HEK293 (cell line): ENCODE results near the gene IGFBP7.

Source experiments
- CTCF ChIA-PET: fragments of 350-600 bp; formaldehyde crosslinking; extraction: SDS; loops from one replicate; lab custom pipeline; 2021; ENCODE audit warnings: antibody characterized with exemption; lab: Yijun Ruan, JAX
- POLR2A ChIA-PET: fragments of 300-600 bp; formaldehyde crosslinking; extraction: SDS; loops from one replicate; lab custom pipeline; 2020; ENCODE audit warnings: antibody characterized with exemption, inconsistent platforms; lab: Yijun Ruan, JAX
- H3K27ac ChIP-seq: fragments of 200-500 bp; sonication (Bioruptor generic); 2 replicates; pipeline ENCODE4 v1.5.1; 2014; ENCODE audit warnings: low read depth, low read length, control low read depth, inconsistent platforms; ENCODE audit errors: extremely low read depth
- H3K36me3 ChIP-seq, 2 experiments: fragments of 200-500 bp in 1 of 2; sonication (Bioruptor generic) in 1 of 2; 1 replicate in 1 of 2; 2 replicates in 1 of 2; pipeline ENCODE4 v1.5.1; 2014 to 2017; ENCODE audit warnings: inconsistent platforms in 2 of 2, low read length in 2 of 2; ENCODE audit not compliant: control insufficient read depth in 2 of 2, insufficient read depth in 1 of 2
- H3K4me1 ChIP-seq: fragments of 200-500 bp; sonication (Bioruptor generic); 2 replicates; pipeline ENCODE4 v1.5.1; 2014; ENCODE audit warnings: mild to moderate bottlenecking, low read length, inconsistent platforms; ENCODE audit not compliant: control insufficient read depth, insufficient read depth
- H3K4me3 ChIP-seq: 2 replicates; pipeline ENCODE4 v1.5.1; 2011; ENCODE audit warnings: low read depth, mild to moderate bottlenecking, control low read depth, low read length, moderate library complexity
- H3K9me3 ChIP-seq: fragments of 200-500 bp; sonication (Bioruptor generic); 2 replicates; pipeline ENCODE4 v1.5.1; 2014; ENCODE audit warnings: low read depth, low read length, inconsistent platforms; ENCODE audit not compliant: control insufficient read depth, insufficient read depth
- GFI1B ChIP-seq: fragments of 450-650 bp; formaldehyde crosslinking; IDR thresholded peaks from 2 replicates; pipeline ENCODE4 v1.5.1; 2016; ENCODE audit warnings: missing biosample characterization, missing genetic modification characterization
- GLIS2 ChIP-seq: fragments of 450-650 bp; formaldehyde crosslinking; IDR thresholded peaks from 2 replicates; pipeline ENCODE4 v1.5.1; 2016; ENCODE audit warnings: missing biosample characterization, missing genetic modification characterization
- KLF16 ChIP-seq: fragments of 450-650 bp; formaldehyde crosslinking; IDR thresholded peaks from 2 replicates; pipeline ENCODE4 v1.5.1; 2017; ENCODE audit warnings: missing biosample characterization, missing genetic modification characterization
- PRDM1 ChIP-seq: fragments of 450-650 bp; formaldehyde crosslinking; IDR thresholded peaks from 2 replicates; pipeline ENCODE4; 2016; ENCODE audit warnings: missing biosample characterization, missing genetic modification characterization
- TRIM28 ChIP-seq: IDR thresholded peaks from 2 replicates; pipeline ENCODE4 v1.6.1; 2011; ENCODE audit warnings: low read length, control low read depth, borderline replicate concordance
- ZBTB17 ChIP-seq: fragments of 450-650 bp; formaldehyde crosslinking; IDR thresholded peaks from 2 replicates; pipeline ENCODE4 v1.5.1; 2016; ENCODE audit warnings: missing biosample characterization, missing genetic modification characterization
- ZFP3 ChIP-seq: fragments of 450-650 bp; formaldehyde crosslinking; IDR thresholded peaks from 2 replicates; pipeline ENCODE4 v1.5.1; 2016; ENCODE audit warnings: low read depth, missing biosample characterization, missing genetic modification characterization
- ZIC2 ChIP-seq: fragments of 450-650 bp; formaldehyde crosslinking; IDR thresholded peaks from 2 replicates; pipeline ENCODE4 v1.5.1; 2016; ENCODE audit warnings: missing biosample characterization, missing genetic modification characterization
- ZNF19 ChIP-seq: fragments of 450-650 bp; formaldehyde crosslinking; IDR thresholded peaks from 2 replicates; pipeline ENCODE4; 2016; ENCODE audit warnings: missing biosample characterization, missing genetic modification characterization, low read depth
- ZNF211 ChIP-seq: fragments of 450-650 bp; formaldehyde crosslinking; IDR thresholded peaks from 2 replicates; pipeline ENCODE4 v1.5.1; 2016; ENCODE audit warnings: low read depth, missing biosample characterization, missing genetic modification characterization
- ZNF350 ChIP-seq: fragments of 450-650 bp; formaldehyde crosslinking; IDR thresholded peaks from 2 replicates; pipeline ENCODE4 v1.5.0; 2017; ENCODE audit warnings: missing biosample characterization, mild to moderate bottlenecking, missing genetic modification characterization
- ZNF366 ChIP-seq: fragments of 450-650 bp; formaldehyde crosslinking; conservative IDR thresholded peaks from 2 replicates; pipeline ENCODE4 v1.5.1; 2016; ENCODE audit warnings: missing biosample characterization, missing genetic modification characterization
- ZNF398 ChIP-seq: fragments of 450-650 bp; formaldehyde crosslinking; IDR thresholded peaks from 2 replicates; pipeline ENCODE4 v1.5.1; 2017; ENCODE audit warnings: missing biosample characterization, missing genetic modification characterization
- ZNF548 ChIP-seq: fragments of 450-650 bp; formaldehyde crosslinking; IDR thresholded peaks from 2 replicates; pipeline ENCODE4 v1.5.1; 2016; ENCODE audit warnings: missing biosample characterization, missing genetic modification characterization
- ZNF600 ChIP-seq: fragments of 450-650 bp; formaldehyde crosslinking; IDR thresholded peaks from 2 replicates; pipeline ENCODE4 v1.5.1; 2016; ENCODE audit warnings: missing biosample characterization, missing genetic modification characterization
- ZNF626 ChIP-seq: fragments of 450-650 bp; sonication (Bioruptor Pico); formaldehyde crosslinking; IDR thresholded peaks from 2 replicates; pipeline ENCODE4 v1.5.1; 2018; ENCODE audit warnings: missing biosample characterization, missing genetic modification characterization, inconsistent platforms
- ZNF791 ChIP-seq: fragments of 450-650 bp; formaldehyde crosslinking; IDR thresholded peaks from 2 replicates; pipeline ENCODE4 v1.5.1; 2016; ENCODE audit warnings: missing biosample characterization, missing genetic modification characterization
- ZSCAN18 ChIP-seq: fragments of 450-650 bp; formaldehyde crosslinking; IDR thresholded peaks from 2 replicates; pipeline ENCODE4 v1.5.1; 2016; ENCODE audit warnings: missing biosample characterization, missing genetic modification characterization
- ZXDB ChIP-seq: fragments of 450-650 bp; formaldehyde crosslinking; IDR thresholded peaks from 2 replicates; pipeline ENCODE4 v1.5.1; 2016; ENCODE audit warnings: missing biosample characterization, missing genetic modification characterization
- TF ChIP-seq, protein P1 (sequence below): fragments of 450-650 bp; formaldehyde crosslinking; IDR thresholded peaks from 2 replicates; pipeline ENCODE4 v1.5.1; 2016; ENCODE audit warnings: missing biosample characterization, missing genetic modification characterization, borderline replicate concordance
- TF ChIP-seq, protein P2 (sequence below): fragments of 450-650 bp; formaldehyde crosslinking; optimal IDR thresholded peaks from 2 replicates; pipeline ENCODE3; 2016; ENCODE audit warnings: missing biosample characterization, mild to moderate bottlenecking, missing genetic modification characterization
- TF ChIP-seq, protein P3 (sequence below): fragments of 450-650 bp; formaldehyde crosslinking; IDR thresholded peaks from 2 replicates; pipeline ENCODE4 v1.5.1; 2017; ENCODE audit warnings: missing biosample characterization, missing genetic modification characterization
- TF ChIP-seq, protein P4 (sequence below): fragments of 450-650 bp; formaldehyde crosslinking; IDR thresholded peaks from 2 replicates; pipeline ENCODE4 v1.5.1; 2016; ENCODE audit warnings: missing biosample characterization, missing genetic modification characterization, low read depth

The IGFBP7 gene

DNA sequence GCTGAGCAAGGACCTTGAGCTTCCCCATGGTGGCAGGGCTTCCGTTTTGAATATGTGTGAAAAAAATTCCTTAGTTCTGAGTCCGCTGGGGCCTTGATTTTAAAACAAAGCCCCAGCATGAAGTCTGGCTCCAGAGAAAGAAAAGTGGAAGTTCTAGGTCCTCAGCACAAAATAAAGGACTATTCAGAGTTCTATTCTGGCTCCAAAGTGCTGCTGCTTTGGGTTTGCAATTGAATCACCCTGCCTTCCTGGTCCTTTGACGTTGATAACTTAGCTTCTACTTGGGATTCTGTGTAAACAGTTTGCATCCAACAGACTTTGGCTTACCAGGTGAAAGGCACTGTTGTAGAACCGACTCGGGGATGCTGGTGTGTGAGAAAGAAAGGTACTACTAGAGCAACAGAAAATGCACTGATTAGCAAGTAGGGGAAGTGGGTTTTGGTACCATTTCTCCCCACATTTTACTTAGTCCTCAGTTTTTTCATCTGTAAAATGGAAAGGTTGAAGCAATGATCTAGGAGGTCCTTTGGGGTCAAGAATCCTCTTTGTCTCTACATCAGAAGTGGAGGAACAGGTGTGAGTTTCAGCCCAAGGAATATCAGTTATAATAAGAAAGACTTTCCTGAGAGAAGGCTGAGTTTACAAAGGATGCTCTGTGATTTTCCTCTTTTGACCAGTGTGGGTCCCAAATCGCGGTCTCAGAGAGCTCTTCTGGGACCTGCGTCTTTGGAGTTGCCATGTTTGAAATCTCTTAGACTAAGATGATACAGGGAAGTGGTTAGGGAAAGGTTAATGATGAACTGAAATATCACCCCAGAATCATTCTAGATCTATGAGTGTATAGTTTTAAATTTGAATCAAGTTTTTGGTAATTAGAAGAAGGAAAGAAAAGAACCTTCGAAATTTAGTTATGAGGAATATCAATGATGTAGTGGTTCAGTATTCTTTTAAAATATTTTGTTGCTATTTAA lies 28.2 kb downstream of the IGFBP7 start:
- POLR2A ChIA-PET: interaction anchor here (0.5 to 2.1 kb wide), 8 partner anchors 10 to 104 kb away, joined by 3 to 11 read pairs (median 4); partner anchors contain the start of genes NOA1 and POLR2B
- peaks cover 8% of the 10 kb centered on the region for H3K4me1 ChIP-seq
- H3K4me3 ChIP-seq: no peak overlapping the region
- no peaks in the 10 kb centered on the region for H3K36me3 ChIP-seq
- no peaks in the 10 kb centered on the region for H3K9me3 ChIP-seq
- TF ChIP-seq, protein P1, sequence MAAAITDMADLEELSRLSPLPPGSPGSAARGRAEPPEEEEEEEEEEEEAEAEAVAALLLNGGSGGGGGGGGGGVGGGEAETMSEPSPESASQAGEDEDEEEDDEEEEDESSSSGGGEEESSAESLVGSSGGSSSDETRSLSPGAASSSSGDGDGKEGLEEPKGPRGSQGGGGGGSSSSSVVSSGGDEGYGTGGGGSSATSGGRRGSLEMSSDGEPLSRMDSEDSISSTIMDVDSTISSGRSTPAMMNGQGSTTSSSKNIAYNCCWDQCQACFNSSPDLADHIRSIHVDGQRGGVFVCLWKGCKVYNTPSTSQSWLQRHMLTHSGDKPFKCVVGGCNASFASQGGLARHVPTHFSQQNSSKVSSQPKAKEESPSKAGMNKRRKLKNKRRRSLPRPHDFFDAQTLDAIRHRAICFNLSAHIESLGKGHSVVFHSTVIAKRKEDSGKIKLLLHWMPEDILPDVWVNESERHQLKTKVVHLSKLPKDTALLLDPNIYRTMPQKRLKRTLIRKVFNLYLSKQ (tag by site-specific recombination): no peak
- TF ChIP-seq GFI1B (tag by site-specific recombination) (no peak), ZIC2 (tag by site-specific recombination) (no peak), ZXDB (tag by site-specific recombination) (no peak), KLF16 (tag by site-specific recombination) (no peak), ZNF366 (no peak), GLIS2 (no peak), ZSCAN18 (tag by site-specific recombination) (no peak), ZNF398 (no peak), TRIM28 (no peak), ZNF350 (tag by site-specific recombination) (no peak), ZBTB17 (tag by site-specific recombination) (no peak), ZNF626 (tag by site-specific recombination) (no peak)
- TF ChIP-seq, protein P2, sequence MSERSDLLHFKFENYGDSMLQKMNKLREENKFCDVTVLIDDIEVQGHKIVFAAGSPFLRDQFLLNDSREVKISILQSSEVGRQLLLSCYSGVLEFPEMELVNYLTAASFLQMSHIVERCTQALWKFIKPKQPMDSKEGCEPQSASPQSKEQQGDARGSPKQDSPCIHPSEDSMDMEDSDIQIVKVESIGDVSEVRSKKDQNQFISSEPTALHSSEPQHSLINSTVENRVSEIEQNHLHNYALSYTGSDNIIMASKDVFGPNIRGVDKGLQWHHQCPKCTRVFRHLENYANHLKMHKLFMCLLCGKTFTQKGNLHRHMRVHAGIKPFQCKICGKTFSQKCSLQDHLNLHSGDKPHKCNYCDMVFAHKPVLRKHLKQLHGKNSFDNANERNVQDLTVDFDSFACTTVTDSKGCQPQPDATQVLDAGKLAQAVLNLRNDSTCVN (tag by site-specific recombination): no peak
- TF ChIP-seq, all 188 proteins: peak for 0
- CTCF ChIA-PET: interaction anchor here (0.7 to 1.6 kb wide), 4 partner anchors 12 to 81 kb away, joined by 3 to 5 read pairs (median 3); no protein-coding TSS in a partner anchor
- peak overlapping the region; percentile 69 for H3K27ac ChIP-seq

DNA sequence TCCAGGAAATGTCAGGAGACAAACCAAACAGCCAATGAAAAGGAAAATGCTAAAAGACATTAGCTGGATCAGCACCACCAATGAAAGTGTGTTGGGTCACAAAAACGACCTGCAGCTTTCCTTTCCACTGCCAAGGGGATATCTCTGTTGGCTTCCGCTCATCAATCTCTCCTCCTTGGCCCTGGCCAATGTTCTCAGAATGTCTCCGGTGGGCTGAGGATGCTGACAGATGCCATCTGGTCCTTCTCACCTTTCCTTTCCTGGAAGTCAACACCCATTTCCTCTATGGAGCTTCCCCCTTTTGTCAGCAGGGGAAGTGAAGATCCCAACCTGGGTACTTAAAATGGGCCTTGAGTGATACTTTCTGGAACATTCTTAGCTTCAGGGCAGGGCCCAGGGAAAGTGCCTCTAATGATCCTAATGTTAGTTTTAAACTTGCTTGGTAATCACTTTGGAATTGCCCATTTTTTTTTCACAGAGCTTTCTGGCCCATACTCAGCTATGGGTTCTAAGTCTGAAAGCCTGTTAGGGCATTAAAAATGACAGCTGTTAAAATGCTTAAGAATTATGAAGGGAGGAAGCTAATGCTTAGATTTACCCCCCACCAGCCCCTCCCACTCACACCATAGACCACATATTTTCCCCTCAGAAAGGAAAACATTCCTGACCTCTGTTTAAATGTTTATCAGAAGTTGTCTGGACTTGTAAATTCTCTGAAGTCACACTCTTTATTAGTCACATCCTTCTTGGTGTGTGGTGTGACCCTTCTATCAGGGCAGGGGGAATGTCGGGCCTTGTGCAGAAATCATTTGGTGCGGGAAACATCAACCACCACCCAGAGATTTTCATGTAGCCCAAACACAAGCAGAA lies 29.2 kb downstream of the IGFBP7 start:
- no peaks in the 10 kb centered on the region for H3K9me3 ChIP-seq
- CTCF ChIA-PET: interaction anchor here (0.5 to 1.6 kb wide), 6 partner anchors 8 to 82 kb away, joined by 3 to 5 read pairs (median 3); no protein-coding TSS in a partner anchor
- no peaks in the 10 kb centered on the region for H3K36me3 ChIP-seq
- H3K4me1 ChIP-seq: peaks cover 8% of the 10 kb centered on the region
- POLR2A ChIA-PET: interaction anchor here (0.5 to 2.1 kb wide), 10 partner anchors 9 to 103 kb away, joined by 3 to 11 read pairs (median 4); partner anchors contain the start of genes NOA1 and POLR2B
- peak overlapping the region; percentile 69 for H3K27ac ChIP-seq
- H3K4me3 ChIP-seq: no peak overlapping the region
- TF ChIP-seq ZNF19 (tag by site-specific recombination) (no peak), ZNF211 (tag by site-specific recombination) (no peak), PRDM1 (no peak), TRIM28 (no peak), ZNF600 (no peak), ZNF791 (tag by site-specific recombination) (no peak), ZNF548 (tag by site-specific recombination) (no peak), ZFP3 (no peak)
- TF ChIP-seq, protein P3, sequence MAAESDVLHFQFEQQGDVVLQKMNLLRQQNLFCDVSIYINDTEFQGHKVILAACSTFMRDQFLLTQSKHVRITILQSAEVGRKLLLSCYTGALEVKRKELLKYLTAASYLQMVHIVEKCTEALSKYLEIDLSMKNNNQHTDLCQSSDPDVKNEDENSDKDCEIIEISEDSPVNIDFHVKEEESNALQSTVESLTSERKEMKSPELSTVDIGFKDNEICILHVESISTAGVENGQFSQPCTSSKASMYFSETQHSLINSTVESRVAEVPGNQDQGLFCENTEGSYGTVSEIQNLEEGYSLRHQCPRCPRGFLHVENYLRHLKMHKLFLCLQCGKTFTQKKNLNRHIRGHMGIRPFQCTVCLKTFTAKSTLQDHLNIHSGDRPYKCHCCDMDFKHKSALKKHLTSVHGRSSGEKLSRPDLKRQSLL (tag by site-specific recombination): no peak
- TF ChIP-seq, protein P4, sequence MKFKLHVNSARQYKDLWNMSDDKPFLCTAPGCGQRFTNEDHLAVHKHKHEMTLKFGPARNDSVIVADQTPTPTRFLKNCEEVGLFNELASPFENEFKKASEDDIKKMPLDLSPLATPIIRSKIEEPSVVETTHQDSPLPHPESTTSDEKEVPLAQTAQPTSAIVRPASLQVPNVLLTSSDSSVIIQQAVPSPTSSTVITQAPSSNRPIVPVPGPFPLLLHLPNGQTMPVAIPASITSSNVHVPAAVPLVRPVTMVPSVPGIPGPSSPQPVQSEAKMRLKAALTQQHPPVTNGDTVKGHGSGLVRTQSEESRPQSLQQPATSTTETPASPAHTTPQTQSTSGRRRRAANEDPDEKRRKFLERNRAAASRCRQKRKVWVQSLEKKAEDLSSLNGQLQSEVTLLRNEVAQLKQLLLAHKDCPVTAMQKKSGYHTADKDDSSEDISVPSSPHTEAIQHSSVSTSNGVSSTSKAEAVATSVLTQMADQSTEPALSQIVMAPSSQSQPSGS: no peak
